Hepatocyte (in vitro differentiated cells): Measurements from ENCODE around the gene RNLS.

Experiments
- CTCF ChIP-seq: fragments of 200-600 bp; sonication (generic); IDR thresholded peaks from 2 replicates; pipeline ENCODE4 v1.5.1; 2016; ENCODE audit warnings: antibody characterized with exemption, mild to moderate bottlenecking; ENCODE audit not compliant: poor library complexity
- EZH2 ChIP-seq: fragments of 200-600 bp; sonication (generic); IDR thresholded peaks from 2 replicates; pipeline ENCODE4 v1.6.1; 2016; ENCODE audit warnings: antibody characterized with exemption, mild to moderate bottlenecking, borderline replicate concordance

- TF ChIP-seq CTCF (no peak), EZH2 (no peak)
Measured at GRCh38 chr10:88482220-88482619, 100.9 kb downstream of the RNLS start.
